Stimulated activated effector memory CD8-positive, alpha-beta T cell treated with anti-CD3 and anti-CD28 coated beads, Interleukin-12 subunit alpha, Interleukin-12 subunit beta, amount 100 ng/mL, for 72 hours (primary cell): ENCODE data around the gene SRR.
A peak's percentile ranks its signal among the peaks of the same experiment; 100 is the strongest.

ENCODE experiments used
- ATAC-seq: fragments of 150-1000 bp; cut with Tn5 transposase; 2 replicates; pipeline ENCODE4 v1.10.0; 2021
- DNase-seq, 2 donors: peaks; one replicate each; pipeline ENCODE4 v3.0.0; 2021 to 2022; ENCODE audit warnings: low spot score in 2 of 2
- H3K27ac Mint-ChIP-seq: one replicate; pipeline ENCODE4 v1.8.0; 2022; ENCODE audit warnings: mild to moderate bottlenecking, mixed read lengths
- H3K36me3 Mint-ChIP-seq: one replicate; pipeline ENCODE4 v1.8.0; 2022; ENCODE audit warnings: mild to moderate bottlenecking, mixed read lengths
- H3K4me1 Mint-ChIP-seq: one replicate; pipeline ENCODE4 v1.8.0; 2022; ENCODE audit warnings: mixed read lengths
- H3K4me3 Mint-ChIP-seq: one replicate; pipeline ENCODE4 v1.8.0; 2022; ENCODE audit warnings: mild to moderate bottlenecking, mixed read lengths
- H3K9me3 Mint-ChIP-seq: one replicate; pipeline ENCODE4 v1.8.0; 2022; ENCODE audit warnings: mixed read lengths

Gene SRR

GRCh38 chr17:2275722-2276121 is 28.0 kb upstream of the SRR start:
- DNase-seq (no peak), ATAC-seq (peak; percentile 33)
- H3K27ac Mint-ChIP-seq = peak overlapping the region; percentile 9
- H3K4me3 Mint-ChIP-seq = no peak overlapping the region
- no peaks in the 10 kb centered on the region for H3K9me3 Mint-ChIP-seq
- H3K4me1 Mint-ChIP-seq = peaks cover 38% of the 10 kb centered on the region
- peaks cover 61% of the 10 kb centered on the region for H3K36me3 Mint-ChIP-seq

GRCh38 chr17:2277429-2278170 is 26.1 kb upstream of the SRR start:
- Mint-ChIP-seq H3K4me1 (peaks cover 42% of the 10 kb centered on the region), H3K36me3 (peaks cover 72% of the 10 kb centered on the region), H3K9me3 (no peaks in the 10 kb centered on the region), H3K4me3 (no peak overlapping the region), H3K27ac (no peak overlapping the region)
- DNase-seq = no peak
- no peak for ATAC-seq

GRCh38 chr17:2279707-2280106 is 24.0 kb upstream of the SRR start:
- ATAC-seq (no peak), DNase-seq (no peak)
- Mint-ChIP-seq H3K4me1 (peaks cover 42% of the 10 kb centered on the region), H3K36me3 (peaks cover 88% of the 10 kb centered on the region), H3K27ac (no peak overlapping the region), H3K4me3 (no peak overlapping the region), H3K9me3 (no peaks in the 10 kb centered on the region)

- H3K9me3 Mint-ChIP-seq = no peaks in the 10 kb centered on the region
- DNase-seq = no peak
- ATAC-seq = peak; percentile 53
- peaks cover 23% of the 10 kb centered on the region for H3K4me1 Mint-ChIP-seq
- peaks cover 94% of the 10 kb centered on the region for H3K36me3 Mint-ChIP-seq
- no peak overlapping the region for H3K4me3 Mint-ChIP-seq
- peak overlapping the region; percentile 32 for H3K27ac Mint-ChIP-seq
Observed at GRCh38 chr17:2282297-2282873, 21.4 kb upstream of the SRR start.

GRCh38 chr17:2283302-2283701 is 20.4 kb upstream of the SRR start:
- Mint-ChIP-seq H3K9me3 (no peaks in the 10 kb centered on the region), H3K4me1 (peaks cover 23% of the 10 kb centered on the region), H3K4me3 (no peak overlapping the region), H3K36me3 (peaks cover 98% of the 10 kb centered on the region), H3K27ac (no peak overlapping the region)
- ATAC-seq = no peak
- DNase-seq = no peak

GRCh38 chr17:2289878-2290478 is 13.8 kb upstream of the SRR start:
- no peak for DNase-seq
- ATAC-seq = no peak
- H3K4me3 Mint-ChIP-seq = no peak overlapping the region
- peaks cover 11% of the 10 kb centered on the region for H3K4me1 Mint-ChIP-seq
- peaks cover 95% of the 10 kb centered on the region for H3K36me3 Mint-ChIP-seq
- H3K27ac Mint-ChIP-seq = no peak overlapping the region
- H3K9me3 Mint-ChIP-seq = no peaks in the 10 kb centered on the region

- ATAC-seq = no peak
- no peak overlapping the region for H3K27ac Mint-ChIP-seq
- peaks cover 95% of the 10 kb centered on the region for H3K36me3 Mint-ChIP-seq
Observed at GRCh38 chr17:2292100-2292499, 11.7 kb upstream of the SRR start.

GRCh38 chr17:2295575-2295974 is 8.2 kb upstream of the SRR start:
- Mint-ChIP-seq H3K4me1 (peaks cover 47% of the 10 kb centered on the region), H3K4me3 (no peak overlapping the region), H3K9me3 (no peaks in the 10 kb centered on the region), H3K27ac (peak overlapping the region; percentile 2), H3K36me3 (peaks cover 95% of the 10 kb centered on the region)
- ATAC-seq = peak; percentile 67
- no peak for DNase-seq

More at GRCh38 chr17:2292100-2292499, 11.7 kb upstream of the SRR start:
- Mint-ChIP-seq H3K9me3 (no peaks in the 10 kb centered on the region), H3K4me1 (peaks cover 27% of the 10 kb centered on the region), H3K4me3 (no peak overlapping the region)
- no peak for DNase-seq

GRCh38 chr17:2297023-2297422 is 6.7 kb upstream of the SRR start:
- Mint-ChIP-seq H3K4me1 (peaks cover 57% of the 10 kb centered on the region), H3K9me3 (no peaks in the 10 kb centered on the region), H3K4me3 (no peak overlapping the region), H3K27ac (no peak overlapping the region), H3K36me3 (peaks cover 81% of the 10 kb centered on the region)
- ATAC-seq (no peak), DNase-seq (no peak)

- Mint-ChIP-seq H3K4me1 (peaks cover 55% of the 10 kb centered on the region), H3K9me3 (no peaks in the 10 kb centered on the region), H3K4me3 (no peak overlapping the region), H3K27ac (no peak overlapping the region), H3K36me3 (peaks cover 70% of the 10 kb centered on the region)
- no peak for ATAC-seq
- DNase-seq = no peak
Observed at GRCh38 chr17:2299136-2299535, 4.6 kb upstream of the SRR start.

GRCh38 chr17:2299756-2300155 is 4.0 kb upstream of the SRR start:
- Mint-ChIP-seq H3K36me3 (peaks cover 64% of the 10 kb centered on the region), H3K9me3 (no peaks in the 10 kb centered on the region), H3K4me1 (peaks cover 50% of the 10 kb centered on the region), H3K27ac (no peak overlapping the region), H3K4me3 (no peak overlapping the region)
- DNase-seq = no peak
- no peak for ATAC-seq

GRCh38 chr17:2302778-2303203 is 959 bp upstream of the SRR start:
- H3K36me3 Mint-ChIP-seq = peaks cover 39% of the 10 kb centered on the region
- H3K4me1 Mint-ChIP-seq = peaks cover 41% of the 10 kb centered on the region
- DNase-seq = no peak
- no peaks in the 10 kb centered on the region for H3K9me3 Mint-ChIP-seq
- ATAC-seq = no peak
- peak overlapping the region; percentile 81 for H3K4me3 Mint-ChIP-seq
- H3K27ac Mint-ChIP-seq = peak overlapping the region; percentile 74

- Mint-ChIP-seq H3K4me1 (peaks cover 41% of the 10 kb centered on the region), H3K36me3 (peaks cover 18% of the 10 kb centered on the region), H3K27ac (peak overlapping the region; percentile 76), H3K4me3 (peak overlapping the region; percentile 81), H3K9me3 (no peaks in the 10 kb centered on the region)
- ATAC-seq (no peak), DNase-seq (no peak)
Observed at GRCh38 chr17:2304931-2305330, 1.2 kb downstream of the SRR start.

- H3K27ac Mint-ChIP-seq = no peak overlapping the region
- H3K4me1 Mint-ChIP-seq = peaks cover 23% of the 10 kb centered on the region
- no peak overlapping the region for H3K4me3 Mint-ChIP-seq
- peaks cover 6% of the 10 kb centered on the region for H3K36me3 Mint-ChIP-seq
- ATAC-seq (no peak), DNase-seq (no peak)
- no peaks in the 10 kb centered on the region for H3K9me3 Mint-ChIP-seq
Observed at GRCh38 chr17:2309338-2310154, 5.8 kb downstream of the SRR start.

- Mint-ChIP-seq H3K27ac (no peak overlapping the region), H3K4me1 (peaks cover 6% of the 10 kb centered on the region), H3K9me3 (no peaks in the 10 kb centered on the region), H3K4me3 (no peak overlapping the region), H3K36me3 (no peaks in the 10 kb centered on the region)
- no peak for DNase-seq
- no peak for ATAC-seq
Observed at GRCh38 chr17:2312736-2313135, 9.0 kb downstream of the SRR start.
